D721Med (cell line): ENCODE measurements around the gene USP6.
"Not testable (repeated sequence)": the region's sequence is repeated elsewhere in the genome, so short reads cannot be mapped to it uniquely, and the experiment has no call there.

Experiments
- DNase-seq: peaks from one replicate; pipeline ENCODE4 v3.0.0; 2011; ENCODE audit warnings: low spot score; ENCODE audit not compliant: insufficient read length
- FAIRE-seq: peaks from 2 replicates; lab custom pipeline; 2011; peaks lifted over from hg19 to GRCh38; lab: Jason Lieb, UNC
- TF ChIP-seq, protein P1 (sequence below): IDR thresholded peaks from 2 replicates; pipeline ENCODE4 v1.5.1; 2012; ENCODE audit warnings: mild to moderate bottlenecking, control low read depth; ENCODE audit not compliant: insufficient read depth; ENCODE audit errors: missing control alignments

USP6 gene

DNA sequence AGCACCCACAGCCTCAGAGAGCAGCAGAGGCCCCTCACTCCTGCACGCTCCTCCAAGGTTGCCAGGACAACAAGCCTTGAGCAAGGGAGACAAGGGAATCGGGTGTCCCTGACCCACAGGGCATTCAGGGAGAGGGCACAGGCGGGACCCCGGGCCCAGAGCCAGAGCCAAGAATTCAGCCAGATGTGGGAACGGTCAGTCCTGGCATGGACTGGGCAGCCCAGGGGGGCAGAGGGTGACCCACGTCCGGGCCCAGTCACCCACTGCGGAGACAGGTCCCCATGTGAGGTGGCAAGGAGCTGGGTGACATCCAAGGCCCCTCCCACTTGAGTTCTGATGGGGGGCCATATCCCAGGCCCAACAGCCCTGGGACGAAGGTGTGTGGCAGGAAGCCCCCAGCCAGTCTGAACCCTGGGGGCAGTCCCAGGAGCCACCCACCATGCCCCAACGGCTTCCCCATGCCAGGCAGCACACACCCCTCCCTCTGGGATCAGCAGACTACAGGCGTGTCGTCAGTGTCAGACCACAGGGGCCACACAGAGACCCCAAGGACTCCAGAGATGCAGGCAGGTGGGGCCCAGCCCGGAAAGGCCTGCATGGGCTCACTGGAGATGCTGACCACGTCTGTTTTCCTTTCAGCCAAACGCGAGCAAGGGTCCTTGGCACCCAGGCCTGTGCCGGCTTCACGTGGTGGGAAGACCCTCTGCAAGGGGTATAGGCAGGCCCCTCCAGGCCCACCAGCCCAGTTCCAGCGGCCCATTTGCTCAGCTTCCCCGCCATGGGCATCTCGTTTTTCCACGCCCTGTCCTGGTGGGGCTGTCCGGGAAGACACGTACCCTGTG, 23.0 kb downstream of the USP6 start:
- TF ChIP-seq, protein P1, sequence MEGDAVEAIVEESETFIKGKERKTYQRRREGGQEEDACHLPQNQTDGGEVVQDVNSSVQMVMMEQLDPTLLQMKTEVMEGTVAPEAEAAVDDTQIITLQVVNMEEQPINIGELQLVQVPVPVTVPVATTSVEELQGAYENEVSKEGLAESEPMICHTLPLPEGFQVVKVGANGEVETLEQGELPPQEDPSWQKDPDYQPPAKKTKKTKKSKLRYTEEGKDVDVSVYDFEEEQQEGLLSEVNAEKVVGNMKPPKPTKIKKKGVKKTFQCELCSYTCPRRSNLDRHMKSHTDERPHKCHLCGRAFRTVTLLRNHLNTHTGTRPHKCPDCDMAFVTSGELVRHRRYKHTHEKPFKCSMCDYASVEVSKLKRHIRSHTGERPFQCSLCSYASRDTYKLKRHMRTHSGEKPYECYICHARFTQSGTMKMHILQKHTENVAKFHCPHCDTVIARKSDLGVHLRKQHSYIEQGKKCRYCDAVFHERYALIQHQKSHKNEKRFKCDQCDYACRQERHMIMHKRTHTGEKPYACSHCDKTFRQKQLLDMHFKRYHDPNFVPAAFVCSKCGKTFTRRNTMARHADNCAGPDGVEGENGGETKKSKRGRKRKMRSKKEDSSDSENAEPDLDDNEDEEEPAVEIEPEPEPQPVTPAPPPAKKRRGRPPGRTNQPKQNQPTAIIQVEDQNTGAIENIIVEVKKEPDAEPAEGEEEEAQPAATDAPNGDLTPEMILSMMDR: no peak
- DNase-seq (no peak), FAIRE-seq (no peak)

DNA sequence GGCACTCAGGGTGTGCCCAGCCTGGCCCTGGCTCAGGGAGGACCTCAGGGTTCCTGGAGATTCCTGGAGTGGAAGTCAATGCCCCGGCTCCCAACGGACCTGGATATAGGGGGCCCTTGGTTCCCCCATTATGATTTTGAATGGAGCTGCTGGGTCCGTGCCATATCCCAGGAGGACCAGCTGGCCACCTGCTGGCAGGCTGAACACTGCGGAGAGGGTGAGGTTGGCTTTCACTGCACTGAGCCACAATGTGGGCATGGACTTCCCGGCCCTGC, 23.6 kb downstream of the USP6 start:
- TF ChIP-seq, protein P1: no peak
- FAIRE-seq (no peak), DNase-seq (no peak)

DNA sequence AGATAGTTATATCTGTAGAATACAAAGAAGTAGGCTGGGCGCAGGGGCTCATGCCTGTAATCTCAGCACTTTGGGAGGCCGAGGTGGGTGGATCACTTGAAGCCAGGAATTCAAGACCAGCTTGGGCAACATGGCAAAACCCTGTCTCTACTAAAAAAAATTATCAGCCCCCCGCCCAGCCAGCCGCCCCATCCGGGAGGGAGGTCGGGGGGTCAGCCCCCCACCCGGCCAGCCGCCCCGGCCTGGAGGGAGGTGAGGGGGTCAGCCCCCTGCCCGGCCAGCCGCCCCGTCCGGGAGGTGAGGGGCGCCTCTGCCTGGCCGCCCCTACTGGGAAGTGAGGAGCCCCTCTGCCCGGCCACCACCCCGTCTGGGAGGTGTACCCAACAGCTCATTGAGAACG, 27.0 kb downstream of the USP6 start:
- not testable (repeated sequence) for DNase-seq, FAIRE-seq

DNA sequence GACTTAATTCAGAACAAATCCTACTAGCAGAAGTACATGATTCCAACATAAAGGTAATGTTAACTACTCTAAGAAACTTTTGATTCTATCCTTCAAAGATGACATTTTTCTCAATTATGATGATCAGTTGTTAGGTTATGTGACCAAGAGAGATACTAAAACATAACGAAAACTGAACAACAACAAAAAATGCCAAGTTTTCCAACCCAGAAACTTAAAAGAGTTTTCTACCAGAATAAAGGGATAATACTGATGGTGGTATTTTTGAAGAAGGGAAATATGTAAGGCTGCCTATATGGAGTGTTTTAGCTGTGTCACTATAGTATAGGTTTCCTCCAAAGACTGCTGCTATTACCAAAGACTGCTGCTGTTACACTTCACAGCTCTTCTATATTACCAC, 30.3 kb downstream of the USP6 start:
- not testable (repeated sequence) for DNase-seq, FAIRE-seq

DNA sequence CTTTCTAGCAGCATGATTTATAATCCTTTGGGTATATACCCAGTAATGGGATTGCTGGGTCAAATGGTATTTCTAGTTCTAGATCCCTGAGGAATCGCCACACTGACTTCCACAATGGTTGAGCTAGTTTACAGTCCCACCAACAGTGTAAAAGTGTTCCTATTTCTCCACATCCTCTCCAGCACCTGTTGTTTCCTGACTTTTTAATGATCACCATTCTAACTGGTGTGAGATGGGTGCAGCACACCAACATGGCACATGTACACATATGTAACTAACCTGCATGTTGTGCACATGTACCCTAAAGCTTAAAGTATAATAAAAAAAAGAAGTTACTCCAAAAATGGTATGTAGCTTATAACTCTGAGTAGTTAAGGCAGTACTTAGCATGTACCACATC, 44.9 kb downstream of the USP6 start:
- not testable (repeated sequence) for FAIRE-seq, DNase-seq

DNA sequence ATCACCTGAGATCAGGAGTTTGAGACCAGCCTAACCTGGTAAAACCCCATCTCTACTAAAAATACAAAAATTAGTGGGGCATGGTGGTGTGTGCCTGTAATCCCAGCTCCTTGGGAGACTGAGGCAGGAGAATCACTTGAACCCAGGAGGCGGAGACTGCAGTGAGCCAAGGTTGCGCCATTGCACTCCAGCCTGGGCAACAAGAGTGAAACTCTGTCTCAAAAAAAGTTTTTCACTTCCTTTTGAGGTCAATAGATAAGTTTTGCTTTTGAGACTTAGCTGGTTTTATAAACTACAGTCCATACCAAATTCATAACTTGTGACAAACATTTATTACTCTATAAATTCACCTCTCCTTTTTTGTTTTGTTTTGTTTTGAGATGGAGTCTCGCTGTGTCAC, 46.0 kb downstream of the USP6 start:
- not testable (repeated sequence) for FAIRE-seq, DNase-seq

DNA sequence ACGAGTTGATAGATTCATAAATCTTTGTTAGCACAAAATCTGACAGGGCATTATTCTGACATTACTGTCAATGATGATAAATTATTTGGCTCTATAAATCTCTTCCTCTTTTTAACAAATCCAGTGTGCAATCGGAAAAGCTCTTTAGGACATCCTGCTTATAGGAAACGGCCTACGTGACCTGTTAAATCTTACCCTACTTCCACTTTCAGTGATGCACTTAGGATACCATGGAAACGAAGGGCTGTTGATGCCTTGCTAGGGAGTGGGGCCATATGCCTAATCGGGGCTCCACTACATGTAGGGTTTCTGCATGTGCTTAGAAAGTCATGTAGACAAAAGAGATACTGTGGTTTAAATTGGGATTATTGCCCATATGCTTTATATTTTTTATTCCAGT, 48.6 kb downstream of the USP6 start:
- TF ChIP-seq, protein P1: no peak
- DNase-seq (no peak), FAIRE-seq (no peak)

DNA sequence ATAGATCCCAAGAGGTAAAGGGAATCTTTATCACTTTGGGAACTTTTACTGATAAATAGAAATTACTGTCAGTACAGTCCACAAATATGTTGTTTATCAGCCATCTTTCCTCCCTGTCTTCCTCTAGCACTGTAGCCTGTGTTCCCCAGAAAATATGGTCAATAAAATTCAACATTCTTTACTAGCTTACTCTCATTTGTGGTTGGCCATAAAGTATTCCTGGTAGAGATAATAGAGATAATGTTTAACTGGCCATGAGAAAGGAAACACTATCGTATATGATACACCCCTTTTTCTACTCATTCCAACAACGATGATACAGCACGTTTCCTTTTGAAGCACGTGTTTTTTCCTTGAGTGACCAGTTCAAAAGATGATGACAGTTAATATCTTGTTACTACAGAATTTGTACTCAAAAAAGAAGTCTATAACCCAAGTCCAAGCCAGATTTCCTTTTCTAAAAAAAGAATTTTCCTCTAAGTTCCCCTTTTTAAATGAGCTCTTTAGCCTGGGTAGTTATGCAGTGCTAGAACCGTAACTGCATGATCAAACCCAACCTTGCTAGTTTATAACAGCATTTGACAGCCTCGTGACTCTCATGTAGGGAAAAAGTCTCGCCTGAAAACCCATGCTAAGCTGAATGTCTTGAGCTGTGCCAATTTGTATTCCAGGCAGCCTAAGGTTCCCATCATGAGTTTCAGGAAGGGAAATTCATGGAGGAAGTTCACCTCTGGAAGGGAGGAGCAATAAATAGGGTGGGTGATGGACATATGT, 50.1 kb downstream of the USP6 start:
- not testable (repeated sequence) for FAIRE-seq, DNase-seq

DNA sequence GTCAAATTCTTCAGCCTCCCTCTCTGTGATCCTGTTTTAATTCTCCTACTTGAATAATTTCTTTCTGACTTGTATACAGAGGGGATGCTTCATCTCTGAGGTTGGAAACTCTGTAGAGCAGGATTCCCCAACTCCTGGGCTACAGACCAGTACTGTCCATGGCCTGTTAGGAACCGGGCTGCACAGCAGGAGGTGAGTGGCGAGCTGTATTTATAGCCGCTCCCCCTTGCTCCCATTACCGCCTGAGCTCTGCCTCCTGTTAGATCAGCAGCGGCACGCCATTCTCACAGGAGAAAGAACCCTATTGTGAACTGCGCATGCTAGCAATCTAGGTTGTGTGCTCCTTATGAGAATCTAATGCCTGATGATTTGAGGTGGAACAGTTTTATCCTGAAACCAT, 59.2 kb downstream of the USP6 start:
- FAIRE-seq: not testable (repeated sequence)

DNA sequence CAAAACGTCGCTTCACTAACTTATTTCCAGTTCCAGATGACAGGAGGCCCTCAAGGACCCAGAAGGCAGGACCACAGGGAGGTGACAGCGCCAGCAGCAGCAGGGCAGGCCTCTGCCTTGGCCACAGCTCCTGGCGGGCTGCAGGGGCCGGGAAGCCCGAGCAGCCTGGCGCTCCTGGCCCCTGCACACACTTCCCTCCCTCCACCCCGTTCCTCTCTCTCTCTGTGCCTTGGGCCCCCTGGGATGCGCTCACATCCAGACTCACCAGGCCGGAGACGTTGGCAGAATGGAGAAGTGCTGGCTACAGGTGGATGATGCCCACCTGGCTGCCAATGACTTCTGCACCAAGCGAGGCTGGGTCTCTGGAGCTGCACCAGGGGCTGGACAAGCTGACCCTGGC, 63.2 kb downstream of the USP6 start:
- TF ChIP-seq, protein P1: no peak
- FAIRE-seq (no peak), DNase-seq (no peak)

More for the DNA sequence above, 59.2 kb downstream of the USP6 start:
- DNase-seq: not testable (repeated sequence)
